MM.1S (cell line): Measurements from ENCODE around the gene RSPH6A.

Source experiments
- CTCF ChIP-seq: fragments of 300-600 bp; sonication (generic); IDR thresholded peaks from 2 replicates; pipeline ENCODE4 v1.5.1; 2016; ENCODE audit warnings: antibody characterized with exemption, low read length, mixed read lengths
- EZH2 ChIP-seq: fragments of 300-600 bp; sonication (generic); optimal IDR thresholded peaks from 2 replicates; pipeline ENCODE3; 2017; ENCODE audit warnings: low read depth, mild to moderate bottlenecking, antibody characterized with exemption, low read length, mixed read lengths
- EZH2phosphoT487 ChIP-seq: fragments of 300-600 bp; sonication (generic); IDR thresholded peaks from 2 replicates; pipeline ENCODE4 v1.6.1; 2018; ENCODE audit warnings: antibody characterized with exemption, low read length

DNA sequence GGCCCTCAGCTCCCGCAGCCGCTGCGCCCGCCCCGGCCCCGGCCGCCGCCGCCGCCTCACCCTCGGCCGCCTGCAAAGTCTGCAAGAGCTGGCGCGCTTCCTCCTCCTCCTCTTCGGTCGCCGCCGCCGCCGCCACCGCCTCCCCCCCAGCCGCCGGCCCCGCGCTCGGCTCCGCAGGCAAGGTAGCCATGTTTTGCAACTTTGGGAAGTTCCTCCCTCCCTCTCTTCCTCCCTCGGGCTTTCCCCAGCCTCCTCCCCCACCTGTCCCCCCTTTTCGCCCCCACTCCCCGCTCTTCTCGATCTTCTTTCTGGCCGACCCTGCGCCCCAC, 46.5 kb downstream of the RSPH6A start:
- no peak for TF ChIP-seq CTCF
- TF ChIP-seq EZH2phosphoT487: no peak
- no peak for TF ChIP-seq EZH2
